Measurements from ENCODE around the gene ST13.

GRCh38 chr22:40844951-40845350 lies 11.5 kb downstream of the ST13 start:
- no peak for TF ChIP-seq ZNF639 (tag by site-specific recombination; IDR thresholded peaks at IDR 0.05)
- no peak for TF ChIP-seq CTCF (tag by site-specific recombination; IDR thresholded peaks at IDR 0.05)
- TF ChIP-seq ZNF184 (tag by site-specific recombination; IDR thresholded peaks at IDR 0.05), result no peak
- no peak for TF ChIP-seq ZNF660 (tag by site-specific recombination; IDR thresholded peaks at IDR 0.05)
- no peak for TF ChIP-seq ZNF561 (tag by site-specific recombination; IDR thresholded peaks at IDR 0.05; ENCODE audit: borderline replicate concordance)
- TF ChIP-seq ZNF423 (tag by site-specific recombination; IDR thresholded peaks at IDR 0.05), result no peak
- no peak for TF ChIP-seq ZNF324 (tag by site-specific recombination; IDR thresholded peaks at IDR 0.05)
- no peak for TF ChIP-seq ZBTB1 (tag by site-specific recombination; IDR thresholded peaks at IDR 0.05)
- no peak for TF ChIP-seq ZNF473 (tag by site-specific recombination; IDR thresholded peaks at IDR 0.05)
- TF ChIP-seq ZNF600 (tag by site-specific recombination; IDR thresholded peaks at IDR 0.05), result no peak
- TF ChIP-seq ZSCAN18 (tag by site-specific recombination; IDR thresholded peaks at IDR 0.05), result no peak
- TF ChIP-seq ZFP41 (tag by site-specific recombination; IDR thresholded peaks at IDR 0.05; ENCODE audit: borderline replicate concordance), result no peak
- TF ChIP-seq ZNF426 (tag by site-specific recombination; IDR thresholded peaks at IDR 0.05), result no peak
- no peak for TF ChIP-seq ZNF830 (tag by site-specific recombination; IDR thresholded peaks at IDR 0.05; ENCODE audit: low read depth)

Data from HEK293 (cell line).